ENCODE measurements around the gene HDAC9. TPM values are rescaled to one million over a fixed set of nuclear protein-coding genes. Genes with fewer than 3 reads are reported as not detected.

Gene HDAC9
- total RNA-seq, 2 experiments from 2014 or later = 0.61 to 0.71 TPM

GRCh38 chr7:18580950-18581349 is 85.4 kb downstream of the HDAC9 start:
- no peak overlapping the region for H3K27ac Mint-ChIP-seq
- POLR2A ChIA-PET = no interaction called here
- H3K4me3 Mint-ChIP-seq = no peak overlapping the region
- no peaks in the 10 kb centered on the region for H3K4me1 Mint-ChIP-seq
- no peaks in the 10 kb centered on the region for H3K36me3 Mint-ChIP-seq
- no peaks in the 10 kb centered on the region for H3K27me3 Mint-ChIP-seq
- ATAC-seq (ENCODE audit: low read depth) (no peak), DNase-seq (no peak)
- no peaks in the 10 kb centered on the region for H3K9me3 Mint-ChIP-seq

GRCh38 chr7:18583305-18583704 is 87.8 kb downstream of the HDAC9 start:
- Mint-ChIP-seq H3K36me3 (no peaks in the 10 kb centered on the region), H3K27ac (no peak overlapping the region), H3K4me3 (no peak overlapping the region), H3K27me3 (no peaks in the 10 kb centered on the region), H3K9me3 (no peaks in the 10 kb centered on the region), H3K4me1 (no peaks in the 10 kb centered on the region)
- no peak for ATAC-seq (ENCODE audit: low read depth)
- DNase-seq = no peak
- POLR2A ChIA-PET = no interaction called here

GRCh38 chr7:18590241-18590640 is 94.7 kb downstream of the HDAC9 start:
- Mint-ChIP-seq H3K27me3 (peaks cover 2% of the 10 kb centered on the region), H3K4me3 (no peak overlapping the region), H3K36me3 (no peaks in the 10 kb centered on the region), H3K4me1 (no peaks in the 10 kb centered on the region), H3K27ac (no peak overlapping the region), H3K9me3 (no peaks in the 10 kb centered on the region)
- ATAC-seq (ENCODE audit: low read depth) (no peak), DNase-seq (no peak)
- POLR2A ChIA-PET = no interaction called here

DNA sequence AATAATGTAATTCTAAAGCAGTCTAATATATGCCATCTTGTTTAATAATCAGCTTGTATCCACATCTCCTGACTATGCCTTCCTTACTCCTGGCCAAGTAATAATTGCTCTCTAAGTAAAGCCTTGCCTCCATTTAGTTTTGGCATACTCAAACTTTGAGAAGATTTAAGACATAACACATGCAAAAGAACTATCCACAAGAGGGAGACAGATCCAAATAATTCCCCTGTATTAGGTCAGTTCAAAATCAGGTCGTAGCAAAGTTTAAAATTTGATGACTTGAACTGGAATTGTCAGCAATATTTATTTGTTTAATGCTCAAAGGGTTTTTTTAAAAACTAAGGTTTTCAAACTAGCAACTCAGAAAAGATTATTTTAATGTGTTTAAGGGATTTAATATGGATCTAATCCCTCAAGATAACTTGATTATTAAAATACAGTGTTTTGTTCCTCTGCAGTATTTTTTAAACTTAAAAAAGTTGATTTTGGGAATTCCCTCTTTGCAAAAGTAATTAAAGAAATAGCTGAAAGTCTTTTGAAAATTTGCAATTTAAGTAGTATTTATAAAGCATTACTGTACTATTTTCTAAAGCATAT is 95.3 kb downstream of the HDAC9 start:
- ATAC-seq (ENCODE audit: low read depth) (no peak), DNase-seq (no peak)
- Mint-ChIP-seq H3K27me3 (peaks cover 2% of the 10 kb centered on the region), H3K27ac (no peak overlapping the region), H3K9me3 (no peaks in the 10 kb centered on the region), H3K4me1 (no peaks in the 10 kb centered on the region), H3K36me3 (no peaks in the 10 kb centered on the region), H3K4me3 (no peak overlapping the region)
- POLR2A ChIA-PET = no interaction called here

DNA sequence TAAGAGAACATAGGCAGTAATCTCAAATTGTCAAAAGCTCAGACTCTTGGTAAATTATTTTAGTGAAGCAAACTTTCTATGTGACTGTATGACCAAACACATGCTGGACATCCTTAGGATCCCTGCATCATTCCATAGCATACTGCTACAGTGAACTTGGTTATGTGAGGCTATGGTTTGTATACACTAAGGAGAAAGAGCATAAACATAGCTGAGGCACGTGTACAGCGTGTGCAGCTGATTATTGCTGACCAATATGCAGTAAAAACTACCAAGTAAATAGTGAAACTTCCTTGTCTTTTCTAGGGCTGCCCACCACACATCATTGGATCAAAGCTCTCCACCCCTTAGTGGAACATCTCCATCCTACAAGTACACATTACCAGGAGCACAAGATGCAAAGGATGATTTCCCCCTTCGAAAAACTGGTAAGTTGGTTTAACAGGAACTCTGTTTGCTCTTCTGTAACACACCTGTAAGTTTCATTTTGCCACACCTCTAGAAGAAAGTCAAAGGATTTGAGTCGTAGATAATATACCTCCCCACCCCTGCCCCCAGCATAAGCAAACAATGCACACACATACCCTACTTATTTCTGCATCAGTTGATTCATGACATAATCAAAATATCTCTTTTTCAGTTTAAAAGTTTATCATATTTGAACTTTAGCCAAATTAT is 98.2 kb downstream of the HDAC9 start:
- Mint-ChIP-seq H3K4me3 (no peak overlapping the region), H3K27me3 (peaks cover 2% of the 10 kb centered on the region), H3K36me3 (no peaks in the 10 kb centered on the region), H3K27ac (no peak overlapping the region), H3K4me1 (no peaks in the 10 kb centered on the region), H3K9me3 (no peaks in the 10 kb centered on the region)
- POLR2A ChIA-PET = no interaction called here
- ATAC-seq (ENCODE audit: low read depth) (no peak), DNase-seq (no peak)

- Mint-ChIP-seq H3K4me3 (no peak overlapping the region), H3K27me3 (no peaks in the 10 kb centered on the region), H3K36me3 (no peaks in the 10 kb centered on the region), H3K27ac (no peak overlapping the region), H3K4me1 (no peaks in the 10 kb centered on the region), H3K9me3 (peaks cover 2% of the 10 kb centered on the region)
- POLR2A ChIA-PET = no interaction called here
- no peak for ATAC-seq (ENCODE audit: low read depth)
- DNase-seq = no peak
Measured at GRCh38 chr7:18597754-18598153, 102.2 kb downstream of the HDAC9 start.

- Mint-ChIP-seq H3K4me3 (no peak overlapping the region), H3K27ac (no peak overlapping the region), H3K36me3 (no peaks in the 10 kb centered on the region), H3K9me3 (peaks cover 10% of the 10 kb centered on the region), H3K4me1 (no peaks in the 10 kb centered on the region), H3K27me3 (no peaks in the 10 kb centered on the region)
- POLR2A ChIA-PET = no interaction called here
- ATAC-seq (ENCODE audit: low read depth) (no peak), DNase-seq (no peak)
Measured at GRCh38 chr7:18607025-18607424, 111.5 kb downstream of the HDAC9 start.

DNA sequence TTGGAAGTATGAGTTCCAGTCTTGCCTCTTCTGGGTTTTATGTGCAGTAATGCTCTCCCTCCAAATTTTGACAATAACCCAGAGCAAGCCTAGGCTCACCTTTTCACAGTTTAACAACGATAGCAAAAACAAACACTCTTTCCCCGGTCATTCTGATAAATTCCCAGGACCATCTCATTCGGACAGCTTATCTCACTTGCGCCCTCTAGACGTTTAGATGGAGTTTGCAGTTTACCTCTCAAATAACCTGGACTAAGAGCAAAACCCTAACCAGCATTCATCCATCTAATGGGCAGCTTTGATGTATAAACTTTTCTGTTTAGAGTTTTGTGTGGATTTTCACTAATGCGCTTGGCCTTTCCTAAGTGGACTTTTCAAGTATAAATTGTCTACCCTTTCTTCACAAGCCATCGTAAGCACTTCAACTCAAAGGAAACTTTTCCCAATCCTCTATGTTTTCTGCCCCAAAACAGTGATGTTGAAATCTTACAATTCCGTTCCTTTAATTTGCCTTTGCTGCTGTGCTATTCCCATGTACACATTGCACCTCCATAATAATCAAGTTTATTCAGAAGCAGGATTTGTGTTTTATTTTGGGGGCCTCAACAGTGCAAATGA is 114.9 kb downstream of the HDAC9 start:
- H3K36me3 Mint-ChIP-seq = no peaks in the 10 kb centered on the region
- POLR2A ChIA-PET = no interaction called here
- no peak overlapping the region for H3K27ac Mint-ChIP-seq
- H3K4me3 Mint-ChIP-seq = no peak overlapping the region
- no peak for DNase-seq
- H3K27me3 Mint-ChIP-seq = no peaks in the 10 kb centered on the region
- H3K4me1 Mint-ChIP-seq = no peaks in the 10 kb centered on the region
- ATAC-seq (ENCODE audit: low read depth) = no peak
- no peaks in the 10 kb centered on the region for H3K9me3 Mint-ChIP-seq

DNA sequence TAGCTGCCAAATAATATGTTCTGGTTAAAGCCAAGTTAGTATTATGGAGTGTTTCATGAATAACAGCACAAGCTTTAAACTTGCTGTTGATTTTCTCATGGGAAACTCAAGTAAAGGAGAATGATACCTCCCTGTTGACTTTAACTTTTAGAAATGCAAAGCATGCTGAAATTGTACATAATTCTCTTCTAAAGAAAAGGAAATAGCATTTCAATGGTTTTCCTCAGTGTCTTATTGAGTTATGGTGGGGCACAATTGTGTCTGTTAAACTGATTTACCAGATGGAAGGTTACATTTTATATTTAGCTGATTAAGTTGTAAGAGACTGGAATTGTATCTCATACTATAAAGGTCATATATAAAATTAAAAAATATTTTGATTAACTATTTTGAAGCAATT is 119.3 kb downstream of the HDAC9 start:
- Mint-ChIP-seq H3K4me1 (no peaks in the 10 kb centered on the region), H3K27me3 (no peaks in the 10 kb centered on the region), H3K4me3 (no peak overlapping the region), H3K9me3 (no peaks in the 10 kb centered on the region), H3K27ac (no peak overlapping the region), H3K36me3 (no peaks in the 10 kb centered on the region)
- POLR2A ChIA-PET = no interaction called here
- DNase-seq = no peak
- ATAC-seq (ENCODE audit: low read depth) = no peak

GRCh38 chr7:18619311-18619710 is 123.8 kb downstream of the HDAC9 start:
- H3K4me3 Mint-ChIP-seq = no peak overlapping the region
- no peaks in the 10 kb centered on the region for H3K27me3 Mint-ChIP-seq
- DNase-seq = no peak
- H3K9me3 Mint-ChIP-seq = no peaks in the 10 kb centered on the region
- no peak for ATAC-seq (ENCODE audit: low read depth)
- H3K4me1 Mint-ChIP-seq = no peaks in the 10 kb centered on the region
- no peaks in the 10 kb centered on the region for H3K36me3 Mint-ChIP-seq
- POLR2A ChIA-PET = no interaction called here
- no peak overlapping the region for H3K27ac Mint-ChIP-seq

DNA sequence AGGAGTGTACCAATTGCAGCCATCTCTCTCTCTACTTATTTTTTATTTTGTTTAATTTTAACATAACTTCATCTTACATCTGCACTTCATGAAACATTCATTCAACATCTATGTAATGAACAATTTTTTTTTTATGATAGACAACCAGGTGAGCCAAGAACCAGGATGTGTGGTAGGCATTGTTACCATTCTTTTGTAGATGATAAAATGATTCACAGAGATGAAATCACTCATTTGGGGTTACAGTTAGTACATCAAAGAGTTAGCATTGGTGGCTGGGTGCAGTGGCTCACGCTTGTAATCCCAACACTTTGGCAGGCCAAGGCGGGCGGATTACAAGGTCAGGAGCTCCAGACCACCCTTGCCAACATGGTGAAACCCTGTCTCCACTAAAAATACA is 127.8 kb downstream of the HDAC9 start:
- ATAC-seq (ENCODE audit: low read depth) (no peak), DNase-seq (no peak)
- H3K36me3 Mint-ChIP-seq = no peaks in the 10 kb centered on the region
- no peaks in the 10 kb centered on the region for H3K27me3 Mint-ChIP-seq
- H3K4me3 Mint-ChIP-seq = no peak overlapping the region
- no peaks in the 10 kb centered on the region for H3K9me3 Mint-ChIP-seq
- H3K4me1 Mint-ChIP-seq = no peaks in the 10 kb centered on the region
- H3K27ac Mint-ChIP-seq = no peak overlapping the region
- POLR2A ChIA-PET = no interaction called here

DNA sequence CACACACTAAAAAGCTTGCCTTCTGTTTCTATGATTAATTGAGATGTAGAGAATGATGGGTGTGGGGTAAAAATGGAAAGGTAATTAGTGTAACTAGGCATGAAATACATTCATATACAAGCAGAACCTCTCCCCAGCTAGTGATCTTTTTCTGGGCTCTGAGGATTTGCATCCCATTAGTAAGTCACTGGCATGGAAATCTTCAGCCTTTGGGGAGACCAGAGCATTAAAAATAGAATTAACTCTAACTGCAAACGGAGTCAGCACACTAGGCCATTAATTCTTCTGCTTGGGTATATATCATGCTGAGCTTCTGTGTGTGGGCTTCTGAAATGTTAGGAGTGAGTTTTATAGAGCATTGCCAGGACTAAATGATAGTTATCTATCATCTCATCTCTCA is 128.9 kb downstream of the HDAC9 start:
- Mint-ChIP-seq H3K27me3 (no peaks in the 10 kb centered on the region), H3K27ac (no peak overlapping the region), H3K9me3 (no peaks in the 10 kb centered on the region), H3K4me1 (no peaks in the 10 kb centered on the region), H3K36me3 (no peaks in the 10 kb centered on the region), H3K4me3 (no peak overlapping the region)
- ATAC-seq (ENCODE audit: low read depth) (no peak), DNase-seq (no peak)
- POLR2A ChIA-PET = no interaction called here

- Mint-ChIP-seq H3K4me1 (no peaks in the 10 kb centered on the region), H3K9me3 (no peaks in the 10 kb centered on the region), H3K36me3 (no peaks in the 10 kb centered on the region), H3K27ac (no peak overlapping the region), H3K27me3 (no peaks in the 10 kb centered on the region), H3K4me3 (no peak overlapping the region)
- POLR2A ChIA-PET = no interaction called here
- ATAC-seq (ENCODE audit: low read depth) (no peak), DNase-seq (no peak)
Measured at GRCh38 chr7:18626086-18626485, 130.5 kb downstream of the HDAC9 start.

DNA sequence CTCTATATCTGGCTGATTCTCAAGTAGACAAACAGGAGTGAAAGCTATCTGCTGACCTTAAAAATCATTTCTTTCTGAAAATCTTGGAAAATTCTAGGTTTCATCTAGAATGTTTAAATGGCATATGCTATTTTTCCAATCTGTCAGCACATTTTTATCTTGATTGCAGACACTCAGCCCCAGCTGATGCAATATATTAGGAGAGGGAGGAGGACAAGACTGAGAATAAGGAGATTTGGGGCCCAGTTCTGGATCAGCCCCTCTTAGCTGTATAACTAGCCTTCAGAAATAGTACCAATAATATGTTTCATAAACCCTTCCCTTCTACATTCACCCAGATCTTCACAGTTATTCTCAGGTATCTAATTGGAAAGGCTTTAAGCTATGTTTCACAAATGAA is 131.2 kb downstream of the HDAC9 start:
- ATAC-seq (ENCODE audit: low read depth) (no peak), DNase-seq (no peak)
- Mint-ChIP-seq H3K27me3 (no peaks in the 10 kb centered on the region), H3K9me3 (no peaks in the 10 kb centered on the region), H3K4me3 (no peak overlapping the region), H3K36me3 (no peaks in the 10 kb centered on the region), H3K4me1 (no peaks in the 10 kb centered on the region), H3K27ac (no peak overlapping the region)
- POLR2A ChIA-PET = no interaction called here
